ENCODE measurements around the gene REG1A.

The REG1A gene

GRCh38 chr2:79128406-79128805 is 8.1 kb downstream of the REG1A start:
- no peak for DNase-seq

- no peak for DNase-seq
These were observed 9.0 kb downstream of the REG1A start for GRCh38 chr2:79129260-79129659.

GRCh38 chr2:79129804-79130203 is 9.5 kb downstream of the REG1A start:
- no peak for DNase-seq

GRCh38 chr2:79131687-79132086 is 11.4 kb downstream of the REG1A start:
- no peak for DNase-seq

- no peak for DNase-seq
These were observed 18.1 kb downstream of the REG1A start for GRCh38 chr2:79138385-79138784.

- DNase-seq, result no peak
These were observed 19.1 kb downstream of the REG1A start for GRCh38 chr2:79139423-79139822.

DNA sequence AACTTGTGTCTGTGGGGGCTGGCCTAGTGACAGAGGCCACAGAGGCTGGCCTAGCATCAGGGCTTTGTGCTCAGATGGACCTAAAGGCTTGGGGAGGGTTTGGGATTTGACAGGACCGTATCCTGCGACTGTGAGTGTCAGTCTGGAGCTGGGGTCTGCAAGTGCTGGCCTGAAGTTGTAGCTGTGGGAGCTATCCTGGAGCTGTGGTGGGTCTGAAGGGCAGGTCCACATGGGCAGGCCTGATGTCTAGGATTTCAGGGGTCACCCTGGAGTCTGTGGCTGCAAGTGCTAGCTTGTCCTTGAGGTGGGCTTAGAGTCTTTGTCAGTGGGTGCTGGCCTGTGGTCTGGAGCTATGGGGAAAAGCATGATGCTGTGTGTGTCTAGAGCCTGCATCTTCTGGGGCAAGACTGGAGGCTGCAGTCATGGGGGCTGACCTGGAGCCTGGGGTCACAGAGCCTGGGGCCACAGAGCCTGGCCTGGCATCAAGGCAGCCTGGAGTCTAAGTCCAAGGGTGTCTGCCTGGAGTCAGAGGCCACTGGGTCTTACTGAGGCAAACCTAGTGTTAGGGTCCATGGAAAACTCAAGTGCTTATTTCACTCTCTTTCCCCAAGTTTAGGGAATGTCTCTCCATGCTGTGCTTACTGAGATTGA is 35.7 kb downstream of the REG1A start:
- DNase-seq, result no peak

- no peak for DNase-seq
These were observed 38.7 kb downstream of the REG1A start for GRCh38 chr2:79159030-79159429.

DNA sequence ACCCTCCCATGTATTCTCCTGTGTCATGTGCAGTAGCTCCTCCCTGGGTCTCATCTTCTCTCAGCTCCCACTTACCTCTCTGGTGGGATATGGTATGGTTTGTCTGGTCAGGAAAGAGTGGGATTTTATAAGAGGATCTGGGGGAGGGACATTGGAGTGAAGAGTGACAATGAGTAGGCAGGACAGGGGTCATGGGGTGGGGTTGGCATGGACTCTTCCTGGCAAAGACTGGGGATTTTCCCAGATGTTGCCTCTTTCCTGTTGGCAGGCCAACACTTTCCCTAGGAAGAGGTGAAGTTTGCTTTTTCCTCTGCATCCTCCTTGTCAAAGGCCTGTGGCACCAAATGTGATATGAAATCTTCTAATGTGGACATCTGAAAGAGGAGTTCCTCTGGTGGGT is 39.4 kb downstream of the REG1A start, which contains the start of gene REG3A:
TSS of gene REG3A (minus strand) at position 101 of the 400 bp plus-strand sequence. CDS start 348 bp downstream, outside the sequence.
- no peak for DNase-seq

- DNase-seq, result no peak
These were observed 41.8 kb downstream of the REG1A start for GRCh38 chr2:79162132-79162531.

DNA sequence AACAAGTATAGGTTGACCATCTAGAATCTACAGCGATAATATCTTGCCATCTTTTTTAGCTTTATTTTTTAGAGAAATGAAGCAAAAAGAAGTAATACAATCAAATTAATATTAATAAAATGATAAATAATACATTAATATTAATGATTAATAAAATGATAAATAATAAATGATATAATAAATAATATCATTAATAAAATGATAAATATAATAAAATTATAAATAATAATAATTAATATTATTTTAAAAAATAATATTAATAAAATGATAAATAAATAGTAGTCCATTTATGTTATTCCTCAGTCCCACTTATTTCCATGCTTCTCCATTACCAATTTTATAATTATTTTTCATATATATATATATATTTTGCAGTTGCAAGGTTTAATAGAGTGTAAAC is 42.5 kb downstream of the REG1A start:
- no peak for DNase-seq

DNA sequence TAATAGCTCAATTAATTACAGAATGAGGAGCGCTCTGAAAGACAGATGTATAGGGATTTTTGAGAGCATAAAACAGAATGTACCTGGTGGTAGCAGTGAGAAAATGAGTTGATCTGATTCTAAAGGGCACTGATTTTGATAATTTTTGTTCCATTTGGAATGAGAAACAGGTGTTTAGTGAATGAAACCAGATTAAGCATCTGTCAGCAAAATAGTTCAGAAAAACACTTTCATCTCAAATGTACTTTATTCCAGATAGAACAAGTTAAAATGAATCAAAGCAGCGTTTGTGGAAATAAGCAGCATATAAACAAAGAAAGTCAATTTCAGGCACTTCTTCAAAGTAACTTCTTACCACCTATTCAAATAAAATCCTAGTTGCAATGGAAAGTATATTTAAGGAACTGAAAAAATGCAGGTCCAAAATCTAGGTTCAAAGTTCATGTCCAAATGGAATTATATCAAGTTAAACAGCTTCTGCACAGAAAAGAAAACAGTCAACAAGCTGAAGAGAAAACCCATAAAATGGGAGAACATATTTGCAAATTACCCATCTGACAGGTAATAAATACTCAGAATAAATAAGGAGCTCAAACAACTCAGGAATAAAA is 51.2 kb downstream of the REG1A start:
- no peak for DNase-seq
